H9 (cell line): ENCODE measurements around the gene SPPL3. TPM values are rescaled to one million over a fixed set of nuclear protein-coding genes. Genes with fewer than 3 reads are reported as not detected.

Experiments used
- DNase-seq: peaks from one replicate; pipeline ENCODE4 v3.0.0-alpha.2; 2017
- H2AFZ ChIP-seq: one replicate; pipeline ENCODE4 v1.6.1; 2013; ENCODE audit warnings: mild to moderate bottlenecking, low read length, control low read depth, moderate library complexity
- H2AK5ac ChIP-seq: 2 replicates; pipeline ENCODE4 v1.6.1; 2013; ENCODE audit warnings: low read length, control low read depth, mixed read lengths; ENCODE audit not compliant: insufficient read length
- H2BK120ac ChIP-seq: one replicate; pipeline ENCODE4 v1.6.1; 2013; ENCODE audit warnings: low read depth, mild to moderate bottlenecking, low read length, control low read depth, inconsistent platforms; ENCODE audit not compliant: poor library complexity, severe bottlenecking
- H2BK12ac ChIP-seq: 2 replicates; pipeline ENCODE4 v1.6.1; 2013; ENCODE audit warnings: low read length, control low read depth, mixed read lengths, low read depth; ENCODE audit not compliant: insufficient read length
- H2BK15ac ChIP-seq: 2 replicates; pipeline ENCODE4 v1.6.1; 2013; ENCODE audit warnings: low read depth, low read length, control low read depth
- H2BK20ac ChIP-seq: one replicate; pipeline ENCODE4 v1.6.1; 2013; ENCODE audit warnings: low read depth, mild to moderate bottlenecking, low read length, control low read depth, inconsistent platforms; ENCODE audit not compliant: poor library complexity, severe bottlenecking
- H2BK5ac ChIP-seq: 2 replicates; pipeline ENCODE4 v1.6.1; 2013; ENCODE audit warnings: low read length, control low read depth, mixed read lengths; ENCODE audit not compliant: insufficient read length
- H3K14ac ChIP-seq: 2 replicates; pipeline ENCODE4 v1.6.1; 2013; ENCODE audit warnings: low read length, control low read depth; ENCODE audit not compliant: insufficient read depth
- H3K18ac ChIP-seq: 2 replicates; pipeline ENCODE4 v1.6.1; 2013; ENCODE audit warnings: low read depth, mild to moderate bottlenecking, mixed read lengths, low read length, control low read depth; ENCODE audit not compliant: insufficient read length
- H3K23ac ChIP-seq: 2 replicates; pipeline ENCODE4 v1.6.1; 2013; ENCODE audit warnings: low read length, control low read depth, mixed read lengths, low read depth; ENCODE audit not compliant: insufficient read length
- H3K23me2 ChIP-seq: 2 replicates; pipeline ENCODE4 v1.6.1; 2013; ENCODE audit warnings: low read depth, mild to moderate bottlenecking, mixed read lengths, low read length, control low read depth; ENCODE audit not compliant: insufficient read length, poor library complexity, severe bottlenecking
- H3K27ac ChIP-seq: 2 replicates; pipeline ENCODE4 v1.5.1; 2013; ENCODE audit warnings: low read length, control low read depth, mixed read lengths, low read depth; ENCODE audit not compliant: insufficient read length
- H3K27me3 ChIP-seq: 2 replicates; pipeline ENCODE4 v1.6.1; 2013; ENCODE audit warnings: low read length, control low read depth, inconsistent platforms; ENCODE audit not compliant: insufficient read depth
- H3K4ac ChIP-seq: 2 replicates; pipeline ENCODE4 v1.6.1; 2013; ENCODE audit warnings: low read depth, mild to moderate bottlenecking, control low read depth, inconsistent platforms, low read length, moderate library complexity
- H3K4me1 ChIP-seq: 2 replicates; pipeline ENCODE4 v1.6.1; 2013; ENCODE audit warnings: low read length, control low read depth, inconsistent platforms; ENCODE audit not compliant: insufficient read depth
- H3K4me2 ChIP-seq: 2 replicates; pipeline ENCODE4 v1.6.1; 2013; ENCODE audit warnings: low read length, control low read depth, mixed read lengths; ENCODE audit not compliant: insufficient read length, insufficient read depth
- H3K56ac ChIP-seq: 2 replicates; pipeline ENCODE4 v1.6.1; 2013; ENCODE audit warnings: low read depth, mild to moderate bottlenecking, mixed read lengths, low read length, control low read depth; ENCODE audit not compliant: insufficient read length
- H3K79me1 ChIP-seq: 2 replicates; pipeline ENCODE4 v1.6.1; 2013; ENCODE audit warnings: low read depth, mild to moderate bottlenecking, moderate library complexity, low read length, control low read depth, inconsistent platforms; ENCODE audit not compliant: insufficient read depth, poor library complexity, severe bottlenecking
- H3K79me2 ChIP-seq: 2 replicates; pipeline ENCODE4 v1.6.1; 2013; ENCODE audit warnings: low read length, control low read depth, inconsistent platforms; ENCODE audit not compliant: insufficient read depth
- H3K9ac ChIP-seq: 2 replicates; pipeline ENCODE4 v1.6.1; 2013; ENCODE audit warnings: low read length, control low read depth, mixed read lengths; ENCODE audit not compliant: insufficient read length; ENCODE audit errors: extremely low read depth
- H3K9me3 ChIP-seq: one replicate; pipeline ENCODE4 v1.6.1; 2013; ENCODE audit warnings: low read depth, low read length, inconsistent platforms; ENCODE audit not compliant: control insufficient read depth
- H3T11ph ChIP-seq: one replicate; pipeline ENCODE4 v1.6.1; 2013; ENCODE audit warnings: mild to moderate bottlenecking, low read length, control low read depth, inconsistent platforms
- H4K20me1 ChIP-seq: one replicate; pipeline ENCODE4 v1.6.1; 2013; ENCODE audit not compliant: control insufficient read depth, insufficient read length, insufficient read depth
- H4K5ac ChIP-seq: 2 replicates; pipeline ENCODE4 v1.6.1; 2013; ENCODE audit warnings: low read depth, mild to moderate bottlenecking, mixed read lengths, low read length, control low read depth; ENCODE audit not compliant: insufficient read length
- H4K8ac ChIP-seq: replicated peaks from 2 replicates; pipeline ENCODE4 v1.6.1; 2013; ENCODE audit warnings: low read length, control low read depth, mixed read lengths, low read depth; ENCODE audit not compliant: insufficient read length
- H4K91ac ChIP-seq: 2 replicates; pipeline ENCODE4 v1.6.1; 2013; ENCODE audit warnings: low read depth, mild to moderate bottlenecking, moderate library complexity, mixed read lengths, low read length, control low read depth; ENCODE audit not compliant: insufficient read length
- H3K27ac Mint-ChIP-seq, 3 experiments: 2 replicates in 2 of 3; 3 replicates in 1 of 3; pipeline ENCODE4 v1.8.0; 2020 to 2021; ENCODE audit warnings: mixed read lengths in 3 of 3, mild to moderate bottlenecking in 1 of 3, moderate library complexity in 1 of 3
- H3K27me3 Mint-ChIP-seq: 2 replicates; pipeline ENCODE4 v1.8.0; 2021; ENCODE audit warnings: low read depth, mild to moderate bottlenecking, moderate library complexity, mixed read lengths
- H3K36me3 Mint-ChIP-seq, 3 experiments: 2 replicates in 2 of 3; 3 replicates in 1 of 3; pipeline ENCODE4 v1.8.0; 2020 to 2021; ENCODE audit warnings: low read depth in 3 of 3, mixed read lengths in 3 of 3; ENCODE audit not compliant: insufficient read depth in 1 of 3
- H3K4me1 Mint-ChIP-seq, 2 experiments: 2 replicates each; pipeline ENCODE4 v1.8.0; 2020; ENCODE audit warnings: mixed read lengths in 2 of 2
- H3K4me3 Mint-ChIP-seq, 2 experiments: 2 replicates in 1 of 2; 3 replicates in 1 of 2; pipeline ENCODE4 v1.8.0; 2020 to 2021; ENCODE audit warnings: mild to moderate bottlenecking in 2 of 2, mixed read lengths in 2 of 2, moderate library complexity in 1 of 2
- H3K9me3 Mint-ChIP-seq, 2 experiments: 2 replicates in 1 of 2; 3 replicates in 1 of 2; pipeline ENCODE4 v1.8.0; 2020; ENCODE audit warnings: mild to moderate bottlenecking in 2 of 2, mixed read lengths in 2 of 2, moderate library complexity in 1 of 2
- WGBS: extraction: QIAGEN DNeasy Blood & Tissue Kit; methylation state at CpG from one replicate; pipeline ENCODE4 v1.1.7; 2013; ENCODE audit warnings: missing lambda C conversion rate, low lambda C conversion rate, mixed read lengths; ENCODE audit not compliant: insufficient read length; ENCODE audit errors: extremely low coverage; 5-methylcytosine and 5-hydroxymethylcytosine counted together
- total RNA-seq: library from RNA; stranded (reverse); gene quantifications from 2 replicates; pipeline ENCODE4 v1.2.1, GENCODE V29; 2021
- TF ChIP-seq, protein P1 (sequence below): fragments of 200-600 bp; sonication (generic); conservative IDR thresholded peaks from 3 replicates; pipeline ENCODE4 v1.8.0; 2021; ENCODE audit warnings: antibody characterized with exemption, mild to moderate bottlenecking

The SPPL3 gene
- total RNA-seq, 1 experiment from 2014 or later, result 46.3 TPM

DNA sequence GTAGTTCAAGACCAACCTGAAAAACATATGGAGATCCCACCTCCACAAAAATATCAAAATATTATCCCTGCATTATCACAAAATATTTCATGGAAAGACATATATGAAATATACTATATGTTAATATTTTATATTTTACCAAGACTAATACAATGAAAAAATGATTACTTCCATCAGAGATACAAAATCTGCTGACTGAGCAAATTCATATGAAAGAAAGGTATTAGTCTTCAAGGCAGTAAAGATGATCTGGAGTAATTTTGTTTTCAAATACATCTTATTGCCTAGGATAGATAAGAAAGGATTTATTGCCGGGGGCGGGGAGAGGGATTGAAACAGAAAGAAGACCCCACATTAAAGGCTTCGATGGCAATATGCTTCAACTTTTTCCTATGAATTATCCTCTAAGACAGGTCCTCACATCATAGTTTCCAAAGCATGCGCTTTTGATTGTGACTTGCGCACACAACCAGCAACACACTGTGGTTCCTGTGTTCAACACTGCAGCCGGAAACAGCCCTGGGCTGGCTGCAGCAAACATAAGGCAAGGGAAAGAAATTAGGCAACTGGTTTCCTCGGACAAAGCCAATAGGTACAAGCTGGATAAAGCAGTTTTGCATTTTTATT, 83.2 kb downstream of the SPPL3 start:
- Histone ChIP-seq H2AK5ac (no peak overlapping the region), H3K9ac (no peak overlapping the region), H3K79me1 (peaks cover 2% of the 10 kb centered on the region), H3K23ac (no peak overlapping the region), H3K27ac (no peak overlapping the region), H2BK5ac (no peak overlapping the region), H3K27me3 (no peaks in the 10 kb centered on the region), H3K18ac (no peak overlapping the region), H3K56ac (no peak overlapping the region), H2AFZ (no peak overlapping the region), H2BK15ac (no peak overlapping the region), H4K8ac (no peak overlapping the region), H3K9me3 (no peaks in the 10 kb centered on the region), H3K4me1 (peaks cover 7% of the 10 kb centered on the region; the same call in 1 of the 2 replicates), H2BK120ac (no peak overlapping the region), H3K23me2 (no peaks in the 10 kb centered on the region), H3T11ph (no peak overlapping the region), H4K20me1 (no peaks in the 10 kb centered on the region), H2BK12ac (no peak overlapping the region), H3K14ac (no peak overlapping the region), H4K5ac (no peak overlapping the region), H3K79me2 (peaks cover 5% of the 10 kb centered on the region; the same call in 1 of the 2 replicates), H3K4ac (no peak overlapping the region), H4K91ac (no peak overlapping the region), H3K4me2 (no peak overlapping the region), H2BK20ac (no peak overlapping the region)
- no peaks in the 10 kb centered on the region for H3K9me3 Mint-ChIP-seq
- peaks cover 28 to 32% of the 10 kb centered on the region in 2 experiments for H3K4me1 Mint-ChIP-seq
- no peaks in the 10 kb centered on the region for H3K27me3 Mint-ChIP-seq
- TF ChIP-seq, protein P1, sequence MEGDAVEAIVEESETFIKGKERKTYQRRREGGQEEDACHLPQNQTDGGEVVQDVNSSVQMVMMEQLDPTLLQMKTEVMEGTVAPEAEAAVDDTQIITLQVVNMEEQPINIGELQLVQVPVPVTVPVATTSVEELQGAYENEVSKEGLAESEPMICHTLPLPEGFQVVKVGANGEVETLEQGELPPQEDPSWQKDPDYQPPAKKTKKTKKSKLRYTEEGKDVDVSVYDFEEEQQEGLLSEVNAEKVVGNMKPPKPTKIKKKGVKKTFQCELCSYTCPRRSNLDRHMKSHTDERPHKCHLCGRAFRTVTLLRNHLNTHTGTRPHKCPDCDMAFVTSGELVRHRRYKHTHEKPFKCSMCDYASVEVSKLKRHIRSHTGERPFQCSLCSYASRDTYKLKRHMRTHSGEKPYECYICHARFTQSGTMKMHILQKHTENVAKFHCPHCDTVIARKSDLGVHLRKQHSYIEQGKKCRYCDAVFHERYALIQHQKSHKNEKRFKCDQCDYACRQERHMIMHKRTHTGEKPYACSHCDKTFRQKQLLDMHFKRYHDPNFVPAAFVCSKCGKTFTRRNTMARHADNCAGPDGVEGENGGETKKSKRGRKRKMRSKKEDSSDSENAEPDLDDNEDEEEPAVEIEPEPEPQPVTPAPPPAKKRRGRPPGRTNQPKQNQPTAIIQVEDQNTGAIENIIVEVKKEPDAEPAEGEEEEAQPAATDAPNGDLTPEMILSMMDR, result no peak
- WGBS, result no CpG with 5 or more reads among the region's 7 CpGs
- peak overlapping the region in 1 of 3 experiments; percentile 40; a peak in 1 of 7 replicates for H3K27ac Mint-ChIP-seq
- no peak overlapping the region for H3K4me3 Mint-ChIP-seq
- no peak for DNase-seq
- H3K36me3 Mint-ChIP-seq, result no peaks in the 10 kb centered on the region
